Liver (tissue), 3 donors: ENCODE results near the gene WAPL.

Source experiments
- ATF3 ChIP-seq: IDR thresholded peaks from 2 replicates; pipeline ENCODE4 v1.6.1; 2016; ENCODE audit warnings: antibody characterized with exemption
- CTCF ChIP-seq: fragments of 150-350 bp; IDR thresholded peaks from 2 replicates; pipeline ENCODE4 v1.5.1; 2017; ENCODE audit warnings: improper control_type of control experiment, low read depth, low read length; ENCODE audit not compliant: missing input control
- EGR1 ChIP-seq, 2 donors: IDR thresholded peaks; 2 replicates each; pipeline ENCODE4 v1.6.1; 2016 to 2018; ENCODE audit warnings: antibody characterized with exemption in 2 of 2, low read depth in 2 of 2
- FOXA1 ChIP-seq: IDR thresholded peaks from 2 replicates; pipeline ENCODE4 v1.6.1; 2016; ENCODE audit warnings: antibody characterized with exemption
- GABPA ChIP-seq, 2 donors: IDR thresholded peaks in 1 of 2; conservative IDR thresholded peaks in 1 of 2; 2 replicates each; pipeline ENCODE4 v1.6.1; 2016; ENCODE audit warnings: antibody characterized with exemption in 2 of 2, mild to moderate bottlenecking in 1 of 2, moderate library complexity in 1 of 2
- RAD21 ChIP-seq, 2 donors: IDR thresholded peaks; 2 replicates each; pipeline ENCODE4 v1.6.1; 2016; ENCODE audit warnings: antibody characterized with exemption in 2 of 2, mild to moderate bottlenecking in 2 of 2
- TAF1 ChIP-seq: conservative IDR thresholded peaks from 2 replicates; pipeline ENCODE4 v1.6.1; 2016; ENCODE audit warnings: antibody characterized with exemption, mild to moderate bottlenecking
- YY1 ChIP-seq: IDR thresholded peaks from 2 replicates; pipeline ENCODE4 v1.6.1; 2016; ENCODE audit warnings: antibody characterized with exemption, mild to moderate bottlenecking
- TF ChIP-seq, protein P1 (sequence below): IDR thresholded peaks from 2 replicates; pipeline ENCODE4 v1.6.1; 2016; ENCODE audit warnings: antibody characterized with exemption, mild to moderate bottlenecking
- TF ChIP-seq, protein P2 (sequence below): IDR thresholded peaks from 2 replicates; pipeline ENCODE4 v1.6.1; 2016; ENCODE audit warnings: antibody characterized with exemption
- donor health status: healthy.
- donor health status: healthy.

DNA sequence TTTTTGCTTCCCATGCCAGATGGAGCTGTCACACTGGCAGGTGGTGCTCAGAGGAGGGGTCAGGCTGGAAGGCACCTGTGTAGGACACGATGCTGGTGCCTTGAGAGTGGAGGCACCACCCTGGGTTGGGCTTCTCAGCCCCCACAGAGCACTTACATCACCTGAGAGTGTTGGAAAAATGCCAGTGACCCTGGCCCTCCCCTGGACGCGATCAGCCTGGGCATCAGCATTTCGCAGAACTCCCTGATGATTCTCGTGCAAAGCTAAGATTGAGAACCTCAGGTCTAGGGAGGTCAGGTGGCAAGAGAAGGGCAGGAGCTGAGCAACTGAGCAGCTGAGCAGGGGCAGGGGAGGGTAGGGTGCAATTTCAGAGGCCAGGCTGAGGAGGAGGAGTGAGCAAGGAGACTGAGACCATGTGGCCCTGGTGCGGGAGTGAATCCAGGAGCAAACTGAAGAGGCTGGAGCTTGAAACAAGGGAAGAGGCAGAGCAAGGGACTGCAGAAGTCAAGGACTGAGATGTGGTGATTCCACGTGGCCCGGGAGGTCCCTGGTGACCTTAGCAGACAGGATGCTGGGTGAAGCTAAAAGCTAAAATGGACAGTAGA is 130.3 kb downstream of the WAPL start:
- TF ChIP-seq CTCF: no peak
- TF ChIP-seq ATF3: no peak
- TF ChIP-seq EGR1 (IDR thresholded peaks at IDR 0.05; ENCODE audit: low read depth in 2 of 2): no peak
- no peak for TF ChIP-seq TAF1
- TF ChIP-seq, protein P1, sequence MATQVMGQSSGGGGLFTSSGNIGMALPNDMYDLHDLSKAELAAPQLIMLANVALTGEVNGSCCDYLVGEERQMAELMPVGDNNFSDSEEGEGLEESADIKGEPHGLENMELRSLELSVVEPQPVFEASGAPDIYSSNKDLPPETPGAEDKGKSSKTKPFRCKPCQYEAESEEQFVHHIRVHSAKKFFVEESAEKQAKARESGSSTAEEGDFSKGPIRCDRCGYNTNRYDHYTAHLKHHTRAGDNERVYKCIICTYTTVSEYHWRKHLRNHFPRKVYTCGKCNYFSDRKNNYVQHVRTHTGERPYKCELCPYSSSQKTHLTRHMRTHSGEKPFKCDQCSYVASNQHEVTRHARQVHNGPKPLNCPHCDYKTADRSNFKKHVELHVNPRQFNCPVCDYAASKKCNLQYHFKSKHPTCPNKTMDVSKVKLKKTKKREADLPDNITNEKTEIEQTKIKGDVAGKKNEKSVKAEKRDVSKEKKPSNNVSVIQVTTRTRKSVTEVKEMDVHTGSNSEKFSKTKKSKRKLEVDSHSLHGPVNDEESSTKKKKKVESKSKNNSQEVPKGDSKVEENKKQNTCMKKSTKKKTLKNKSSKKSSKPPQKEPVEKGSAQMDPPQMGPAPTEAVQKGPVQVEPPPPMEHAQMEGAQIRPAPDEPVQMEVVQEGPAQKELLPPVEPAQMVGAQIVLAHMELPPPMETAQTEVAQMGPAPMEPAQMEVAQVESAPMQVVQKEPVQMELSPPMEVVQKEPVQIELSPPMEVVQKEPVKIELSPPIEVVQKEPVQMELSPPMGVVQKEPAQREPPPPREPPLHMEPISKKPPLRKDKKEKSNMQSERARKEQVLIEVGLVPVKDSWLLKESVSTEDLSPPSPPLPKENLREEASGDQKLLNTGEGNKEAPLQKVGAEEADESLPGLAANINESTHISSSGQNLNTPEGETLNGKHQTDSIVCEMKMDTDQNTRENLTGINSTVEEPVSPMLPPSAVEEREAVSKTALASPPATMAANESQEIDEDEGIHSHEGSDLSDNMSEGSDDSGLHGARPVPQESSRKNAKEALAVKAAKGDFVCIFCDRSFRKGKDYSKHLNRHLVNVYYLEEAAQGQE: no peak
- TF ChIP-seq GABPA (IDR thresholded peaks at IDR 0.05 in 1 of 2, conservative IDR thresholded peaks at IDR 0.05 in 1 of 2): no peak
- TF ChIP-seq, protein P2, sequence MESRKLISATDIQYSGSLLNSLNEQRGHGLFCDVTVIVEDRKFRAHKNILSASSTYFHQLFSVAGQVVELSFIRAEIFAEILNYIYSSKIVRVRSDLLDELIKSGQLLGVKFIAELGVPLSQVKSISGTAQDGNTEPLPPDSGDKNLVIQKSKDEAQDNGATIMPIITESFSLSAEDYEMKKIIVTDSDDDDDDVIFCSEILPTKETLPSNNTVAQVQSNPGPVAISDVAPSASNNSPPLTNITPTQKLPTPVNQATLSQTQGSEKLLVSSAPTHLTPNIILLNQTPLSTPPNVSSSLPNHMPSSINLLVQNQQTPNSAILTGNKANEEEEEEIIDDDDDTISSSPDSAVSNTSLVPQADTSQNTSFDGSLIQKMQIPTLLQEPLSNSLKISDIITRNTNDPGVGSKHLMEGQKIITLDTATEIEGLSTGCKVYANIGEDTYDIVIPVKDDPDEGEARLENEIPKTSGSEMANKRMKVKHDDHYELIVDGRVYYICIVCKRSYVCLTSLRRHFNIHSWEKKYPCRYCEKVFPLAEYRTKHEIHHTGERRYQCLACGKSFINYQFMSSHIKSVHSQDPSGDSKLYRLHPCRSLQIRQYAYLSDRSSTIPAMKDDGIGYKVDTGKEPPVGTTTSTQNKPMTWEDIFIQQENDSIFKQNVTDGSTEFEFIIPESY: no peak
- TF ChIP-seq RAD21 (IDR thresholded peaks at IDR 0.05): no peak
- TF ChIP-seq YY1: no peak
- no peak for TF ChIP-seq FOXA1
